T-helper 2 cell treated with Interferon-gamma antibody and Interleukin-4, amounts not matched to agents 5 μg/mL and 100 μg/mL, for 36 hours (primary cell): Measurements from ENCODE around the gene TRABD2B.
"Not testable (repeated sequence)": the region's sequence is repeated elsewhere in the genome, so short reads cannot be mapped to it uniquely, and the experiment has no call there.

Experiments used
- DNase-seq: peaks from one replicate; pipeline ENCODE4 v3.0.0; 2021; ENCODE audit warnings: low spot score
- H3K27ac Mint-ChIP-seq: one replicate; pipeline ENCODE4 v1.8.0; 2021; ENCODE audit warnings: mild to moderate bottlenecking, mixed read lengths
- H3K27me3 Mint-ChIP-seq: one replicate; pipeline ENCODE4 v1.8.0; 2021; ENCODE audit warnings: low read depth, mixed read lengths
- H3K36me3 Mint-ChIP-seq: one replicate; pipeline ENCODE4 v1.8.0; 2021; ENCODE audit warnings: low read depth, mixed read lengths
- H3K4me1 Mint-ChIP-seq: one replicate; pipeline ENCODE4 v1.8.0; 2021; ENCODE audit warnings: low read depth, mixed read lengths
- H3K4me3 Mint-ChIP-seq: one replicate; pipeline ENCODE4 v1.8.0; 2022; ENCODE audit warnings: mild to moderate bottlenecking, moderate library complexity, mixed read lengths
- H3K9me3 Mint-ChIP-seq: one replicate; pipeline ENCODE4 v1.8.0; 2021; ENCODE audit warnings: mixed read lengths

The TRABD2B gene

DNA sequence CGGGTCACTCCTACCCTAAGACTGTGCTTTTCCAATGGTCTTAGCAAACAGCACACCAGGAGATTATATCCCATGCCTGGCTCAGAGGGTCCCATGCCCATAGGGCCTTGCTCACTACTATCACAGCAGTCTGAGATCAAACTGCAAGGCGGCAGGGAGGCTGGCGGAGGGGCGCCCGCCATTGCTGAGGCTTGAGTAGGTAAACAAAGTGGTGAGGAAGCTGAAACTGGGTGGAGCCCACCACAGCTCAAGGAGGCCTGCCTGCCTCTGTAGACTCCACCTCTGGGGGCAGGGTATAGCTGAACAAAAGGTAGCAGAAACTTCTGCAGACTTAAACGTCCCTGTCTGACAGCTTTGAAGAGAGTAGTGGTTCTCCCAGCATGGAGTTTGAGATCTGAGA, 40.7 kb downstream of the TRABD2B start:
- not testable (repeated sequence) for H3K4me3 Mint-ChIP-seq, H3K27ac Mint-ChIP-seq, H3K9me3 Mint-ChIP-seq, H3K36me3 Mint-ChIP-seq, H3K27me3 Mint-ChIP-seq, H3K4me1 Mint-ChIP-seq, DNase-seq

GRCh38 chr1:47953661-47954060, 43.5 kb downstream of the TRABD2B start:
- no peaks in the 10 kb centered on the region for H3K27me3 Mint-ChIP-seq

DNA sequence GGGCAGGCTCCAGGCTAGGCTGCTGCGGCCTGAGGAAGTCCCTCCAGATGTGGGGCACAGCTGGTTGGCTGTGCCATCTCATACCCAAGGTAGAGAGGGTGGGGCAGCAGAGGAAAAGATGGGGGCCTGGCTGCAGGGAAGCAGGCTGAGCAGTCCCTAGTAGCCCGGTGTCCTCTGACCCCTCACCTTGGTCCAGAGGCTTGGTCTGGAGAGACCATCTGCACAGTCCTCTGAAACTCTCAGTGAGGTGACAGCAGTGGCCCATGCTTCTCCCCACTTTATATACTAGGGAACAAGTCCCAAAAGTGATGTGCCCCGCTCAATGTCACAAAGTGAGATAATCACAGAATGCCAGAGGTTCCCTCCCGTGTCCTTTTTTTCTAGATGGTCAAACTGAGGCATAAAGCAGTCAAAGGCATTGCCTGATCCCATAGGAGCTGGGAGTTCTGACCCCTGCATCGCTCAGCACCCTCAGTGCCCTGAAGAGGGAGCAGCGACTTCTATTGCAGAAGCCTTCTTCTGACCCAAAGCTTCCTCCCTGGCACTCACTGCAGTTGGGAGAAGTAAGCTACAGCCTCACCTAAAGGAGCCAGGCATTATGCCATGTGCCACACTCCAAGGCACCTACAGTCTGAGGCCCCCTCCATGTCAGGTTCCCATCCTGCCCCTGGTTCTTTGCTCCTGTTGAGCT, 45.5 kb downstream of the TRABD2B start:
- no peaks in the 10 kb centered on the region for H3K27me3 Mint-ChIP-seq
- H3K4me3 Mint-ChIP-seq, result no peak overlapping the region
- no peak overlapping the region for H3K27ac Mint-ChIP-seq

More at GRCh38 chr1:47953661-47954060, 43.5 kb downstream of the TRABD2B start:
- H3K9me3 Mint-ChIP-seq, result no peaks in the 10 kb centered on the region
- no peak for DNase-seq
- H3K27ac Mint-ChIP-seq, result no peak overlapping the region
- no peaks in the 10 kb centered on the region for H3K4me1 Mint-ChIP-seq
- H3K4me3 Mint-ChIP-seq, result no peak overlapping the region
- H3K36me3 Mint-ChIP-seq, result no peaks in the 10 kb centered on the region

GRCh38 chr1:47951026-47951425, 46.2 kb downstream of the TRABD2B start:
- Mint-ChIP-seq H3K36me3 (no peaks in the 10 kb centered on the region), H3K4me1 (no peaks in the 10 kb centered on the region), H3K4me3 (no peak overlapping the region), H3K27ac (no peak overlapping the region), H3K27me3 (no peaks in the 10 kb centered on the region), H3K9me3 (no peaks in the 10 kb centered on the region)
- DNase-seq, result no peak

More for the DNA sequence above, 45.5 kb downstream of the TRABD2B start:
- no peaks in the 10 kb centered on the region for H3K4me1 Mint-ChIP-seq
- no peak for DNase-seq
- no peaks in the 10 kb centered on the region for H3K36me3 Mint-ChIP-seq
- no peaks in the 10 kb centered on the region for H3K9me3 Mint-ChIP-seq

- Mint-ChIP-seq H3K4me1 (no peaks in the 10 kb centered on the region), H3K36me3 (no peaks in the 10 kb centered on the region), H3K9me3 (no peaks in the 10 kb centered on the region), H3K27ac (no peak overlapping the region), H3K4me3 (no peak overlapping the region), H3K27me3 (no peaks in the 10 kb centered on the region)
- no peak for DNase-seq
Measured at GRCh38 chr1:47950471-47950870, 46.7 kb downstream of the TRABD2B start.

- no peaks in the 10 kb centered on the region for H3K4me1 Mint-ChIP-seq
- H3K36me3 Mint-ChIP-seq, result no peaks in the 10 kb centered on the region
- H3K4me3 Mint-ChIP-seq, result no peak overlapping the region
- no peak for DNase-seq
- peaks cover 2% of the 10 kb centered on the region for H3K27me3 Mint-ChIP-seq
- no peak overlapping the region for H3K27ac Mint-ChIP-seq
- no peaks in the 10 kb centered on the region for H3K9me3 Mint-ChIP-seq
Measured at GRCh38 chr1:47948126-47948525, 49.1 kb downstream of the TRABD2B start.

DNA sequence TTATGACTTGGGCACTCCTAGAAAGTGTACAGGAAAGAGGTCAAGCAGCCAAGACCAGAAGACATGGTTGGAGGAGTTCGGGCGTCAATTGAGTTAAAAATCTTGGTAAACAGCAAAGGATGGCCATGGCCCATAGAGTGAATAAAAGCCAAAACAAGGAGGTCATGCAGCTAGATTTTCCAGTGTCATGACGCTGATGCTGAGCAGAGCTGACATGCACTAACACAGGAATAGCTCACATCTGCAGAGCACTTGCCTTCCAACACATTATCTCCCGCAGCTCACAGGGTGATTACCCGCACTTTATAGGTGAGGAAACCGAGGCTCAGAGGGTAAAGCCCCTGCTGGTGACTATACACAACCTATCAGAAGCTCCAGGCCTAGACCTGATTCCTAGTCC, 49.7 kb downstream of the TRABD2B start:
- Mint-ChIP-seq H3K36me3 (no peaks in the 10 kb centered on the region), H3K27me3 (peaks cover 2% of the 10 kb centered on the region), H3K4me1 (no peaks in the 10 kb centered on the region), H3K4me3 (no peak overlapping the region), H3K27ac (no peak overlapping the region), H3K9me3 (no peaks in the 10 kb centered on the region)
- DNase-seq, result no peak

DNA sequence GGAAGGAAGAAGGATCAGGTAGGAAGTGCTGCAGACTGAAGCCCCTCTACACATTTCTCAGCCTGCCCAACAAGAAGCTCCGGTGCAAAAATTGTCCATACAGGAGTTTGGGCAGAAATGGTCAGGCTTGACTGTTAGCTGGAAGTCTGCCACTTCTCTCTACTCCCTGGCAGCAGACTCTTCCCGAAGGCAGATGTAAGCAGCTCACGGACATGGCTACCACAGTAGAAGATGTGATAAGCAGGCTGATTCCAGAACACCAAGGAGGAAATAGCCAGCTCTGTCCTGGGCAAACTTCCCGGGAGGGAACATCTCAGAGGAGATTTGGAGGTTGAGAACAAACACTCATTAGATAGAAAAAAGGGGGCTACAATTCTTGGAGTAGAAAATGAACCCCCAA, 52.6 kb downstream of the TRABD2B start:
- peaks cover 2% of the 10 kb centered on the region for H3K27me3 Mint-ChIP-seq
- no peak for DNase-seq
- no peaks in the 10 kb centered on the region for H3K9me3 Mint-ChIP-seq
- H3K4me1 Mint-ChIP-seq, result no peaks in the 10 kb centered on the region
- H3K27ac Mint-ChIP-seq, result no peak overlapping the region
- no peaks in the 10 kb centered on the region for H3K36me3 Mint-ChIP-seq
- H3K4me3 Mint-ChIP-seq, result no peak overlapping the region

DNA sequence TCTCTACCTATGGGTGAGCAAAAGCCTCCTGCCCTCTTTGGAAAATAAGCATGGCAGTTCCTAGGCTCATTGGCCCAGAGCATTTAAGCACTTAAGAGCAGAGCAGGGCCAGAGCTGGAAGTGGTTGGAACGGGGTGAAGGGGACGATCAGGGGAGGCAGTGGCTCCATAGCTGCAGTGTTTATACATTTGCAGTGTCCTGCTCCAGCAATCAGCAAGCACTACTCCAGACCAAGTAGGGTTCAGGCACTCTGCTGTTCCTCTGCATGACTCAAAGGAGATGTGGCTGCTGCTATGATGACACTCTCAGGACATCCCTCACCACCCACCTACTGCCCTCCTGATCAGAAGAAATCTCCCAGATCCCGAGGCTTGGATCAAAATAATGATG, 55.0 kb downstream of the TRABD2B start:
- Mint-ChIP-seq H3K36me3 (no peaks in the 10 kb centered on the region), H3K4me3 (no peak overlapping the region), H3K4me1 (no peaks in the 10 kb centered on the region), H3K27me3 (peaks cover 2% of the 10 kb centered on the region), H3K9me3 (no peaks in the 10 kb centered on the region), H3K27ac (no peak overlapping the region)
- no peak for DNase-seq

DNA sequence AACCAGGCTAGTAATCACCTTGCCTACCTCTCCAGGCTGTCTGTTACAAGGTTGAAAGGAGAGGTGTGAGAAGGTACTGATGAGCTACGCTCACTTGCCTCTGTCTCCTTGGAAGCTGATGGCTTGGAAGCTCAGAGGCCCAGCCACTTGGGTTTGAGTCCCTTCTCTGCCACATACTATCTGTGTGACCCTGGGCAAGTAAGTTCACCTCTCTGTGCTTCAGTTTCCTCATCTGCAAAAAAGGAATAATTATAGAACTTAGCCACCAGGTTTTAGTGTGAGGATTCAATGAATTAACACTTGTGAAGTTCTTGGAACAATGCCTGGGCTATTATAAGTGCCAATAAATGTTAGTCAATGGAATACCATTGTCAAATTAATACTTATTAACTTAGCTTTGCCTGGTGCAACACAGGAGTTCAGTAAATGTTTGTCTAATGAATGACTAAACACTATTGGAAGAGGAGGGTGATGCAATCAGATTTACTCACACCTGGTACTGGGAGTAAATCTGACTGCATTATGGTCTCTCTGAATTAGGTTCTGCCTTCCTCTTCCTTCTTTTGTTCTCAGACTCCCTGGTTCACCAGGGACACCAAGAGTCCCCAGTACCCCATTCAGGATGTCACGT, 55.5 kb downstream of the TRABD2B start:
- DNase-seq, result no peak
- no peak overlapping the region for H3K4me3 Mint-ChIP-seq

GRCh38 chr1:47940779-47941178, 56.4 kb downstream of the TRABD2B start:
- no peaks in the 10 kb centered on the region for H3K9me3 Mint-ChIP-seq
- H3K27ac Mint-ChIP-seq, result no peak overlapping the region
- no peaks in the 10 kb centered on the region for H3K36me3 Mint-ChIP-seq
- no peak for DNase-seq
- H3K27me3 Mint-ChIP-seq, result peaks cover 2% of the 10 kb centered on the region
- no peak overlapping the region for H3K4me3 Mint-ChIP-seq
- no peaks in the 10 kb centered on the region for H3K4me1 Mint-ChIP-seq

More for the DNA sequence above, 55.5 kb downstream of the TRABD2B start:
- H3K36me3 Mint-ChIP-seq, result no peaks in the 10 kb centered on the region
- no peaks in the 10 kb centered on the region for H3K4me1 Mint-ChIP-seq
- no peaks in the 10 kb centered on the region for H3K9me3 Mint-ChIP-seq
- H3K27ac Mint-ChIP-seq, result no peak overlapping the region
- peaks cover 2% of the 10 kb centered on the region for H3K27me3 Mint-ChIP-seq

DNA sequence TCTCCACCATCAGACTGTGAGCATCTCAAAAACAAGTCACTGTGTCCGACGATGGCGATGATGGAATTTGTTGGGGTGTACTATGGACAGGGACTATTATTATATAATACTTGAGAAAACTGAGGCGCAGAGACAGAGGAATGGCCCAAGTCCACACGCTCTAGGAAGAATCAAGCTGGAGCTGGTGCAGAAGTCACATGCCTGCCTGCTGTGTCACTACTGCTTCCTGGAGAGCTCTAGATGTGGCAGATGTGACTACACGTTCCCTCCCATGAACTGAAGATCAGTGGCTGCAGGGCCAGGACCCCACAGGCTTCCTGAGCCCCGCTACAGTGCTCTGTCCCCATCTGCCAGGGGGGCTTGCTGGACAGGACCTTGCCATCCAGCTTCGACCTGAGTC, 56.9 kb downstream of the TRABD2B start:
- peaks cover 2% of the 10 kb centered on the region for H3K27me3 Mint-ChIP-seq
- H3K9me3 Mint-ChIP-seq, result no peaks in the 10 kb centered on the region
- no peaks in the 10 kb centered on the region for H3K36me3 Mint-ChIP-seq
- H3K4me3 Mint-ChIP-seq, result no peak overlapping the region
- H3K27ac Mint-ChIP-seq, result no peak overlapping the region
- no peak for DNase-seq
- no peaks in the 10 kb centered on the region for H3K4me1 Mint-ChIP-seq

DNA sequence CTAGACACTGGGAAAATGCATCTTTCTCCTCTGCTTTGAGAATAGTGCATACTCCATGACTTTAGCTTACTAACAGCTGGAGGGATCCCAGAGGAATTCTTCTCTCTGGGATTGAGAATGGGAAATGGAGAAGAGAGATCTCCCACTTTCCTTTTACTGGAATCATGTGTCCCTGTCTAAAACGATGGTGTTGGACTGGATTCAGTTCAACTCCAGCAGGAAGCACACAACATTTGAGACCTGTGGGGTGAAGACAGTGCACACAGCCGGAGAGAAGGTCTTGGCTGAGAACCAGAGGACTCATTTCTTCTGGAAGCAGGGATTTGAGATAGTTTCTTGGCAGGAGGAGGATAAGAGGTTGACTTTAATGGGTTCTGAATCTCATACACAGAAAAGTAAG, 58.7 kb downstream of the TRABD2B start:
- DNase-seq, result no peak
- Mint-ChIP-seq H3K4me1 (no peaks in the 10 kb centered on the region), H3K27me3 (no peaks in the 10 kb centered on the region), H3K36me3 (no peaks in the 10 kb centered on the region), H3K4me3 (no peak overlapping the region), H3K27ac (no peak overlapping the region), H3K9me3 (no peaks in the 10 kb centered on the region)

DNA sequence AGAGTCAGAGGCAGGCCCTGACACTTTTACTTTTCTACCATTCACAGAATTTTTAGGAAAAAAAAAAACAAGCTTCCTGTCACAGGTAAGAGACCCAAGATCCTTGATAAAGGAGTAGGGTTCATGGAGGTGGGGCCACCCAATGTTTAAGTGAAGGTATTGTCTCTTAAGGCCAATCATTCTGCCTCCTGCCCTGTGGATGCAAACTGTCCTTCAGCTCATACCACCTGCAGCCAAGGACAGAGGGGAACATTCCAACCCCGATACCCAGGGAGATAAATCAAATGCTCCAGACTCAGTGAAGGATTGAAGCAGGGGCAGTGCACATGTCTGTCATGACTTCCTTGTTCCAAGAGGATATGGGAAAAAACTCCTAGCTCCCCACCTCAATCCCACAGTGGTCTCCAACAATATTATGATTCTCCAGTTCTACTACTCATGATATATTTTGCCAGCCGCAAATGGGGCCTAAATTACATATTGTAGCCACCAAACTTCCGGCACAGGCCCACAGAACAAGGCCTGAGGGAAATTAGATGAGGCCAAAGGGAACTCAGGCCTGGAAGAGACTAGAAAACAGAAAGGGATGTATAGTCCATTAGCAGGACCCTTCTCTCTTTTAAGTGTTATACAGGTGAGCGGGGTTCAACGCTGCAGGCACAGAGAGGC, 59.5 kb downstream of the TRABD2B start:
- H3K9me3 Mint-ChIP-seq, result no peaks in the 10 kb centered on the region
- H3K27ac Mint-ChIP-seq, result no peak overlapping the region
- no peaks in the 10 kb centered on the region for H3K4me1 Mint-ChIP-seq
- DNase-seq, result no peak
- no peaks in the 10 kb centered on the region for H3K27me3 Mint-ChIP-seq
- no peaks in the 10 kb centered on the region for H3K36me3 Mint-ChIP-seq
- H3K4me3 Mint-ChIP-seq, result no peak overlapping the region
